ENCODE data around the gene CDON. TPM values are rescaled to one million over a fixed set of nuclear protein-coding genes. Genes with fewer than 3 reads are reported as not detected.
A peak's percentile ranks its signal among the peaks of the same experiment; 100 is the strongest.

Gene CDON
- total RNA-seq, 1 experiment from 2014 or later, result 17.2 TPM

- no peak overlapping the region for H3K14ac ChIP-seq (ENCODE audit: insufficient read depth, low read length)
- DNase-seq, result no peak
- H3K18ac ChIP-seq (ENCODE audit: insufficient read length, low read depth, low read length), result no peak overlapping the region
- H4K20me1 ChIP-seq (ENCODE audit: control insufficient read depth, insufficient read depth, insufficient read length), result no peaks in the 10 kb centered on the region
- H3K36me3 Mint-ChIP-seq (ENCODE audit: insufficient read depth in 1 of 3, low read depth in 3 of 3), result no peaks in the 10 kb centered on the region
- no peak overlapping the region for H3T11ph ChIP-seq (ENCODE audit: low read length)
- H3K23ac ChIP-seq (ENCODE audit: insufficient read length, low read depth, low read length), result no peak overlapping the region
- H3K4me2 ChIP-seq (ENCODE audit: insufficient read depth, insufficient read length, low read length), result no peak overlapping the region
- no peak overlapping the region for H3K27ac ChIP-seq (ENCODE audit: insufficient read length, low read depth, low read length)
- peaks cover 23 to 38% of the 10 kb centered on the region in 2 experiments for H3K4me1 Mint-ChIP-seq
- H4K8ac ChIP-seq (replicated peaks; ENCODE audit: insufficient read length, low read depth, low read length), result no peak overlapping the region
- H3K4me1 ChIP-seq (ENCODE audit: insufficient read depth, low read length), result peaks cover 6% of the 10 kb centered on the region; the same call in 1 of the 2 replicates
- H2AK5ac ChIP-seq (ENCODE audit: insufficient read length, low read length), result no peak overlapping the region
- H2BK120ac ChIP-seq (ENCODE audit: low read depth, low read length, poor library complexity, severe bottlenecking), result no peak overlapping the region
- peaks cover 6% of the 10 kb centered on the region for H3K27me3 Mint-ChIP-seq (ENCODE audit: low read depth)
- no peaks in the 10 kb centered on the region for H3K27me3 ChIP-seq (ENCODE audit: insufficient read depth, low read length)
- no peak for TF ChIP-seq CTCF (conservative IDR thresholded peaks at IDR 0.05)
- no peak overlapping the region for H3K4me3 Mint-ChIP-seq
- no peaks in the 10 kb centered on the region for H3K9me3 ChIP-seq (ENCODE audit: control insufficient read depth, low read depth, low read length)
- H3K9ac ChIP-seq (ENCODE audit: extremely low read depth, insufficient read length, low read length), result no peak overlapping the region
- no peaks in the 10 kb centered on the region for H3K79me2 ChIP-seq (ENCODE audit: insufficient read depth, low read length)
- peak overlapping the region in 1 of 3 experiments; percentile 13; a peak in 1 of 7 replicates for H3K27ac Mint-ChIP-seq
- WGBS (ENCODE audit: extremely low coverage, insufficient read length, low lambda C conversion rate), result no CpG with 5 or more reads among the region's 9 CpGs
- no peaks in the 10 kb centered on the region; a peak in 1 of 5 replicates for H3K9me3 Mint-ChIP-seq
- no peak overlapping the region for H4K91ac ChIP-seq (ENCODE audit: insufficient read length, low read depth, low read length)
- H3K4ac ChIP-seq (ENCODE audit: low read depth, low read length), result no peak overlapping the region
- H2BK20ac ChIP-seq (ENCODE audit: low read depth, low read length, poor library complexity, severe bottlenecking), result no peak overlapping the region
- H3K56ac ChIP-seq (ENCODE audit: insufficient read length, low read depth, low read length), result no peak overlapping the region
- H2AFZ ChIP-seq (ENCODE audit: low read length), result no peak overlapping the region
- no peak overlapping the region for H2BK5ac ChIP-seq (ENCODE audit: insufficient read length, low read length)
- H3K79me1 ChIP-seq (ENCODE audit: insufficient read depth, low read depth, low read length, poor library complexity, severe bottlenecking), result no peaks in the 10 kb centered on the region
- no peak overlapping the region for H2BK15ac ChIP-seq (ENCODE audit: low read depth, low read length)
- H3K23me2 ChIP-seq (ENCODE audit: insufficient read length, low read depth, low read length, poor library complexity, severe bottlenecking), result no peaks in the 10 kb centered on the region
- no peak overlapping the region for H4K5ac ChIP-seq (ENCODE audit: insufficient read length, low read depth, low read length)
- H2BK12ac ChIP-seq (ENCODE audit: insufficient read length, low read depth, low read length), result no peak overlapping the region
These were observed 130.4 kb downstream of the CDON start for GRCh38 chr11:125932301-125932700.

Data from H9 (cell line).